Loucy (cell line): ENCODE results near the gene MAPRE3.

Experiments used
- H2AFZ ChIP-seq: fragments of 200-600 bp; sonication (generic); 2 replicates; pipeline ENCODE4 v1.6.0; 2016; ENCODE audit warnings: antibody characterized with exemption, mild to moderate bottlenecking, low read length, moderate library complexity
- H3F3A ChIP-seq: fragments of 200-600 bp; 2 replicates; pipeline ENCODE4 v1.6.0; 2016; ENCODE audit warnings: antibody characterized with exemption, low read depth, mild to moderate bottlenecking
- H3K27me3 ChIP-seq: fragments of 200-600 bp; sonication (generic); 2 replicates; pipeline ENCODE4 v1.6.1; 2014; ENCODE audit warnings: low read length, mild to moderate bottlenecking; ENCODE audit not compliant: insufficient read depth, poor library complexity, severe bottlenecking
- H3K36me3 ChIP-seq: fragments of 200-600 bp; sonication (generic); 2 replicates; pipeline ENCODE4 v1.6.1; 2016; ENCODE audit warnings: low read length; ENCODE audit not compliant: insufficient read depth
- H3K4me1 ChIP-seq: fragments of 200-600 bp; sonication (generic); 2 replicates; pipeline ENCODE4 v1.5.1; 2014; ENCODE audit warnings: low read length, mild to moderate bottlenecking; ENCODE audit not compliant: insufficient read depth, poor library complexity, severe bottlenecking
- H3K4me2 ChIP-seq: fragments of 200-600 bp; sonication (generic); 2 replicates; pipeline ENCODE4 v1.6.0; 2014; ENCODE audit warnings: antibody characterized with exemption, low read length, low read depth, mild to moderate bottlenecking; ENCODE audit not compliant: poor library complexity, severe bottlenecking
- H3K4me3 ChIP-seq: fragments of 200-600 bp; sonication (generic); 2 replicates; pipeline ENCODE4 v1.5.1; 2014; ENCODE audit warnings: low read length, mild to moderate bottlenecking, mixed read lengths; ENCODE audit not compliant: poor library complexity, severe bottlenecking
- H3K79me2 ChIP-seq: fragments of 200-600 bp; sonication (generic); 2 replicates; pipeline ENCODE4 v1.6.1; 2014; ENCODE audit warnings: low read length; ENCODE audit not compliant: insufficient read depth
- H3K9ac ChIP-seq: fragments of 200-600 bp; sonication (generic); 2 replicates; pipeline ENCODE4 v1.6.0; 2014; ENCODE audit warnings: mild to moderate bottlenecking, low read depth, low read length, moderate library complexity; ENCODE audit not compliant: poor library complexity, severe bottlenecking
- H3K9me2 ChIP-seq: fragments of 200-600 bp; sonication (generic); replicated peaks from 2 replicates; pipeline ENCODE4 v1.6.1; 2016; ENCODE audit warnings: low read depth, low read length, mixed read lengths
- H3K9me3 ChIP-seq: fragments of 200-600 bp; sonication (generic); 2 replicates; pipeline ENCODE4 v1.6.1; 2014; ENCODE audit warnings: mild to moderate bottlenecking, antibody characterized with exemption, low read length, low read depth; ENCODE audit not compliant: insufficient read depth
- H4K20me1 ChIP-seq: fragments of 200-600 bp; sonication (generic); 2 replicates; pipeline ENCODE4 v1.6.0; 2014; ENCODE audit warnings: antibody characterized with exemption, low read length, mild to moderate bottlenecking; ENCODE audit not compliant: insufficient read depth, poor library complexity, severe bottlenecking
- CTCF ChIP-seq: fragments of 200-600 bp; sonication (generic); conservative IDR thresholded peaks from 2 replicates; pipeline ENCODE4 v1.5.1; 2014; ENCODE audit warnings: mild to moderate bottlenecking, antibody characterized with exemption, low read length
- EZH2phosphoT487 ChIP-seq: fragments of 200-600 bp; IDR thresholded peaks from 2 replicates; pipeline ENCODE4 v1.6.1; 2018; ENCODE audit warnings: antibody characterized with exemption, mild to moderate bottlenecking, moderate library complexity, borderline replicate concordance

Gene MAPRE3

DNA sequence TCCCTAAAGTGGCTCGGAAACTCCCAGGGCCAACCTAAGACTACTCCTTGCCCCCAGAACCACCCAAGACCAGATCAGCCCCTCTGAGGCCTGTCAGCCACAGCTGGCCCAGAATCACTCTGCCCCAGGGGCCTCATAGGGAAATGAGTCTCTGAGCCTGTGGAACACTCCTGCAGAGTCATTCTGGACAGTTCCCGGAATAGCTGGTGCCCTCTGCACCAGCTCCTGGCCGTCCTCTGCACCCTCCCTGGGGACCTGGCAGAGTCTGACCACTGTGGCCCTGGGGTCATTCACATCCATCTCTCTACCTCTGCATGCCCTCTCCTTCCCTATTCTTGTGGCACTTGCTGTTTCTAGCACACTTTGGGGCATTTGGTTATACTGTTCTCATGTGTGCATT is 47.7 kb downstream of the MAPRE3 start:
- Histone ChIP-seq H3K4me2 (no peak overlapping the region), H4K20me1 (no peaks in the 10 kb centered on the region), H3K4me3 (no peak overlapping the region), H3K9me3 (no peaks in the 10 kb centered on the region), H2AFZ (no peak overlapping the region), H3K9ac (no peak overlapping the region), H3K36me3 (no peaks in the 10 kb centered on the region), H3K27me3 (no peaks in the 10 kb centered on the region), H3K9me2 (no peaks in the 10 kb centered on the region), H3K4me1 (peaks cover 3% of the 10 kb centered on the region), H3F3A (no peaks in the 10 kb centered on the region), H3K79me2 (no peaks in the 10 kb centered on the region)
- TF ChIP-seq EZH2phosphoT487: no peak
- TF ChIP-seq CTCF: no peak

DNA sequence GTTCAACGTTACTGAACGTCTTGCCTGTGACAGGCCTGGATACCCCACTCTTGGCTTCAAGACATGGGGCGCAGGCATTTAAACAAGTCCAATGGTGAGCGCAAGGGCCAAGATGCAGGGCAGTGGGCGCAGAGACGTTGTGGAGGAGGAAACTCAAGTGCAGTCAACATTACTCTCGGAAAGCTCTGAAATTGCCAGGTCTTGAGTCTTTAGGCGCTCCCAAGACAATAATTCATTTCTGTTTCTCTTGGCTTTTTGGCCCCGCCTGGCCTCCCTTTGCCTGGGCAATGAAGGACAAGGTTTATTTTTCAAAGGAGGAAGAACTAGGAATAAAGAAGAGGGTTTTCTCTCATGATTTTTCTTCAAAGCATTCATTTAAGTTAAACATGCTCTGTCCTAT is 49.0 kb downstream of the MAPRE3 start:
- H3K9ac ChIP-seq: no peak overlapping the region

DNA sequence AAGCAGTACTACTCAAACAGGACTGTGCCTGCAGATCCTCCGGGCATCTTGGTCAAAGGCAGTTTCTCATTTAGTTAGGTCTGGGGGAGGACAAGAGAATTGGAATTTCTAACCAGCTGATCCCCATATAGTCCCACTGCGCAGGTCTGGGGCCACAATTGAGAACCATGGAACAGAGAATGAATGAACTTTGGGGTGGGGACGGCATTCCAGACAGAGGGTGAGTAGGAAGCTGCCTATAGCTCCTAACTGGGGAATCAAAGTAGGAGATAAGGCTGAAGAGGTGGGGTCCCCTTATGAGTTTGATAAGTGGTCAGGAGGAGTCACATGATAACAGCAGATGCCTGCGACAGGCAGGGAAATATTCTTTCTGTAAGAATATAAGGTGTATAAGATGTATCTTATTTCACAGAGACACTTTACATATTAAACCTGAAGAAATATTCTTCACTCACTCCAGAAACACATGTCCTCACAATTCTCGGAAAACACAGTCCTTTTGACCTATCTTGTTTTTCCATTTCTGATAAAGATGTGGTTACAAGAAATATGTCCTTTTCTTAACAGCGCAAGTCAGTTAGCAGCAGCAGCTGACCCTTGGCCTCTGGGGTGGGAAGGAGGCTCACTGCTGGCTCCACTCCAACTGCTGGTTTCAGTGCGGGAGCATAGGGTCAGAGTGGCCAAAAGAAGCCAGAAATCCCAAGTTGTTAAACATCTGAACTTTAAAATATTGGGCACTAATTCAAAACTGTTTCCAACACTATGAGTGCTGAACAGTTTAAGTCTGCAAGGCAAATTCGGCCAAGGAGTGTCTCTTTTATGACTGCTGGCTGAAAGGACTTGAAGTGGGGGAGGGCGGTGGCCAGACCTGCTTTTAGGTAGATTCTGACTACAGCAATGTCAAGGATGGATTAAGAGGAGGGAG is 49.8 kb downstream of the MAPRE3 start:
- H3K79me2 ChIP-seq: no peaks in the 10 kb centered on the region
- no peak overlapping the region for H3K4me2 ChIP-seq
- no peaks in the 10 kb centered on the region for H3K36me3 ChIP-seq
- peaks cover 3% of the 10 kb centered on the region for H3K4me1 ChIP-seq
- TF ChIP-seq EZH2phosphoT487 (no peak), CTCF (no peak)
- H2AFZ ChIP-seq: no peak overlapping the region
- no peaks in the 10 kb centered on the region for H3F3A ChIP-seq
- H3K27me3 ChIP-seq: no peaks in the 10 kb centered on the region
- H3K9ac ChIP-seq: no peak overlapping the region
- H3K9me3 ChIP-seq: no peaks in the 10 kb centered on the region
- H3K4me3 ChIP-seq: no peak overlapping the region
- H4K20me1 ChIP-seq: no peaks in the 10 kb centered on the region
- H3K9me2 ChIP-seq: no peaks in the 10 kb centered on the region

More for the DNA sequence above, 49.0 kb downstream of the MAPRE3 start:
- no peak overlapping the region for H2AFZ ChIP-seq
- H3K9me2 ChIP-seq: no peaks in the 10 kb centered on the region
- TF ChIP-seq CTCF: no peak
- no peak for TF ChIP-seq EZH2phosphoT487
- no peaks in the 10 kb centered on the region for H3K79me2 ChIP-seq
- no peak overlapping the region for H3K4me3 ChIP-seq
- H4K20me1 ChIP-seq: no peaks in the 10 kb centered on the region
- no peaks in the 10 kb centered on the region for H3K36me3 ChIP-seq
- H3K9me3 ChIP-seq: no peaks in the 10 kb centered on the region
- no peak overlapping the region for H3K4me2 ChIP-seq
- H3K4me1 ChIP-seq: peaks cover 3% of the 10 kb centered on the region
- H3F3A ChIP-seq: no peaks in the 10 kb centered on the region
- no peaks in the 10 kb centered on the region for H3K27me3 ChIP-seq
